NK-92 (cell line): ENCODE measurements around the gene RASGEF1C.

Source experiments
- DNase-seq: peaks from one replicate; lab custom pipeline; 2025; ENCODE audit not compliant: unreplicated experiment; lab: John Stamatoyannopoulos, UW

Gene RASGEF1C

DNA sequence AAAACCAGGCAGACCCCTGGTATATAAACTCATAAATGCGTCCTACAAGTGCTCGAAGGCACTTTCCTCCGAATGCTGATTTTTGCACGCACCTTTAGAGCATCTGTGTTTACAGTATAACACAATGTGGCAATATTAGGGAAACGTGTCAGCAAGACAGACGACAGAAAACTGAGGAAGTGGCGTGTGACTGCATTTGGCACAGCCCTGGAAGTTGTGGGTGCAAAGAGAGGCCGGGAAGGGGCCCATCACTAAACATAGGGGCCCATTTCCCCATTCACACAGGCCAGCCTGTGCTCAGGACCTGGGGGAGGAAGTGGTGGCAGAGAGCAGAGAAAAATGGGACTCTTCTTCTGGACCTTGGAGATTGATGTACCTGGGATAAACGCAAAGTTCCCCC lies 48.2 kb downstream of the RASGEF1C start:
- no peak for DNase-seq

DNA sequence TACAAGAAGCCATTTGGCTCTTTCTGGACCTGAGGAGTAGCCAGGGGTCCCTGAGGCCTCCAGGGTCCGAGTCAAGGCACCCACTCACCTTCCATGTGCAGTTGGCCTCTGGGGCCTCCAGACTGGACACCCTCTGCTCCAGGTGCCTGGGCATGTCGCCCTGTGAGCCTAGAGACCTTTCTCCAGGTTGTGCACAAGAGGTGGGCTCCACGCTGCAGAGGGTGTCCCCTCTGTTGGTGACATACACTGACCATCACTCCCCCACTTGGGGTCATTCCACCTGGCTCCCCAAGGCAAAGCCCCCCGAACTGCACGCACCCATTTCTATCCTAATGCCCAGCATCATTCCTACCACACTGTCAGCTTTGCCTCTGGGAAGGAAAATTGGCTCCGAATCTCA lies 48.8 kb downstream of the RASGEF1C start:
- no peak for DNase-seq

DNA sequence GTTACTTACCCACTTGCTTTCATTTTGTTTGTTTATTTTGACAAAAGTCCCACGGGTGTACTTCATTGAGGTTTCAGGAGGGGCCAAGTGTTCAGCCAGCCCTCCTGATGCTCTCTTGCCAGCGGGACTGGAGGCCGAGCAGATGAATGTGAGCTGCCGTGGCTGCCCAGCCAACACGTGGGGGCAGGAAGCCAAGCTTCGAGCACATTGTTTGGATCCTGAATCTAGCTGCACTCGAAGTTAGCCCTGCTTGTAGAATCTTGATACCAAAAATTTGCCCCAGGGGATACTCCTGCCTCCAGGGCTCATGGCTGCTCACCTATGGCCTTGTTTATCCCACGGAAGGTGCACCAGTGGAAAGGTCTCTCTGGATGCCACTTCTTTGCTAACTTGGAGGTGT lies 49.3 kb downstream of the RASGEF1C start:
- DNase-seq = no peak

DNA sequence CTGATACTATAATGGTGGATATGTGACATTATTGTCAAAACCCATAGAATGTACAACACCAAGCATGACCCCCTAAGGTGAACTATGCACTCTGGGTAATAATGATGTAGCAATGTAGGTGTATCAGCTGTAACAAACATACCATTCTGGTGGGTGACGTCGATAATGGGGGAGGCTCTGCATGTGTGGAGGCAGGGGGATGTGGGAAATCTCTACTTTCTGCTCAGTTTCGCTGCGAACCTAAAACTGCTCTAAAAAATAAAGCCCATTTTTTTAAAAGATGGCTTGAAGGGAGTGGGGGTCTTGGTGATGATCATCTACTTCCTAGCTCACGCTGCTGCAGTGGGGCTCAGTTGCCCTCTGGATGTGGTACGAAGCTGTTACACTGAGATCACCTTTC lies 51.1 kb downstream of the RASGEF1C start:
- no peak for DNase-seq

DNA sequence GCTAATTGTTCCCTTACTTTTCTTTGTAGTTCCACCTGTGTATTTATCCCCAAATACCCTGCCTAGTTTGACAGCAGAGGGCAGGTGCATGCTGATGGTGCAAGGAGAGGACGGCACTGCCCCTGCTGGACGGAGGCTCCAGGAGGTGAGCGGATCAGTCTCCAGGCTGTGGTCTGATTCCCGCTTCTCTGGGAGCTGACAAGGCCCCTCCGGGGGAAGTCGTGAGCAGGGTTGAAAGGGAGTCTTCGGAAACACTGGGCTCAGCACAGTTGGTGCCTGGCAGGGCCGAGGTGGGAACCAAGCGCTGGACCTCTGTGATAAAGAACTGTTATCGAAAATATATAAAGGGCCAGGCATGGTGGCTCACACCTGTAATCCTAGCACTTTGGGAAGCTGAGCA lies 52.9 kb downstream of the RASGEF1C start:
- no peak for DNase-seq

DNA sequence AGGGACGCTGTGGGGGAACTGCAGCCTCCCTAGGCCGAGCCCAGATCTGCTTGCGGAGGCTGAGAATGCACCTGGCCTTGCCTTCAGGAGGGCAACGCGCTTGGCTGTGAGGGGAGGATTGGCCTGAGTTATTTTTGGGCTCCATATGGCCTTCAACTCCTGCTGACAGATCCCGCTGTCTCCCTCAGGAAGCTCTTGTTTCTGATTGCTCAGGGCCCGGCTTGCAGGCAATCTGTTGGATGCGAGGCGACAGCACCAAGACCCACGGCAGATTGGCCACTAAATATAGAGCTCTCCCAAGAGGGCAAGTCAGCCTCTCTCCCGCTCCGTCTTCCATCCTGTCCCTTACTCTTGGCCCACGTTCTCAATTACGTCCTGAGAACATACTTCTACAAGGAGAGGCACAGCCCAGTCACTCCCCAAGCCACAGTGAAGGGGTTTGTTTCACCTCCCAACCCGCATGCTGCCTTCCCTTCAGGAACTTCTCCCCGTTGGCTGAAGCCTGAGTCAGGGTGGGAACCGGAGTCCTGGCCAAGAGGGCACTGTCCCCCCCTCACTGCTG lies 53.6 kb downstream of the RASGEF1C start:
- DNase-seq = no peak

DNA sequence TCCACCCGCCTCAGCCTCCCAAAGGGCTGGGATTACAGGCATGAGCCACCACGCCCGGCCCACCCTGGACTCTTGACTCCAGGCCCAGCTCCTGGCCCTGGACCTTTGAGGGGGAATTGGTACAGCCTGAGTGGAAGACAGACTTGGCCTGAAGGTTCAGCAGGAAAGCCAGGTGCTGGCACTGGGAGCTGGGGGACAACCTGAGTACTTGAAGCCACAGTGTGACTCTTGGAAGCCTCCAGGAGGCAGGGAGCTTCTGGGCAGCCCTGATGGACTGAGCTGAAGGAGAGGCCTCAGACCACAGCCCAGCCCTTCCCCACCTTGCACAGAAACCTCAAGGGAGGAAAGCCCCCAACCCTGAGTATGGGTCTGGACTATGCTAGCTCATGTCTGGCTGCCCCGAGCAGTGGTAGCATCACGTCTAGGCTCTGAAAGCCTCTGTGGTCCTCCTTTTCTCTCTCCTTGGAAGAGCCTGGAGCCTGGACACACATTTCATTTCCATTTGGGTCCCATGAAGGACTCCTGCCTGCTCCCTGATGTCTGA lies 54.1 kb downstream of the RASGEF1C start:
- no peak for DNase-seq

DNA sequence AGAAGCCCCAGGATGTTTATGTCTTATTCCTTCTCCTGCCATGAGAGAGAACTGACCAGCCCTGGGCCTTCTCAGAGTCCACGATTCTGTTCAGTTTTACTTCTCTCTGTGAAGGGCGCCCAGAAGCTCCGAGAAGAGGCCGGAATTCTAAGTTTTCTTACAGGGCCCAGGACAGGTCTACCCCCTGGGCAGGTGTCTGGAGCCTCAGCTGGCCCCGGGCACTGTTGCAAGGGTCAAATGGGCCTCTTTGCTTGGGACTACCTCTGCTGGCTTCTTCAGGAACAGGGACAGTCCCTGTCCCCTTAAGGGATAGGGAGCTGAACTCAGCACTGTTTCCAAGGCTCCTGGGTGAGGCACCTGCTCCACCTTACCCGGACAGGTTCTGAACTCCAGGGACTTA lies 55.0 kb downstream of the RASGEF1C start:
- no peak for DNase-seq

DNA sequence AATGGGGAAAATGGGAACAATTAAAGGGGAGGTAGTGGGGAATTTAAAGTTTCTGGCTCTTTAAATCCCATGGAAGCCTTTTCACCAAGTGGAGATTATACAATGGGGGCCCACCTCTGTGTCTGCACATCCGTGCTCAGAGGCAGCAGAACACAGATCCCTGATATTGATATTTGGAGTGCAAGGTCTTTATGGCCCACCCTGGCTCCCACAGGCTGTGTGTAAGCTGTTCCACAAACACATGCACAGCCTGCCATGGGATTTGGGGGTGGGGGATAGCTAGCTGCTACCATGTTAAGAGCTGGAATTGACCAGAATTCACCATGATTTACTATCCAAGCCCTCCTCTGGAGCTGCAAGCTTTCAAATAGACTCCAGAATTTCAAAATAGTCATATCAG lies 55.9 kb downstream of the RASGEF1C start:
- no peak for DNase-seq

DNA sequence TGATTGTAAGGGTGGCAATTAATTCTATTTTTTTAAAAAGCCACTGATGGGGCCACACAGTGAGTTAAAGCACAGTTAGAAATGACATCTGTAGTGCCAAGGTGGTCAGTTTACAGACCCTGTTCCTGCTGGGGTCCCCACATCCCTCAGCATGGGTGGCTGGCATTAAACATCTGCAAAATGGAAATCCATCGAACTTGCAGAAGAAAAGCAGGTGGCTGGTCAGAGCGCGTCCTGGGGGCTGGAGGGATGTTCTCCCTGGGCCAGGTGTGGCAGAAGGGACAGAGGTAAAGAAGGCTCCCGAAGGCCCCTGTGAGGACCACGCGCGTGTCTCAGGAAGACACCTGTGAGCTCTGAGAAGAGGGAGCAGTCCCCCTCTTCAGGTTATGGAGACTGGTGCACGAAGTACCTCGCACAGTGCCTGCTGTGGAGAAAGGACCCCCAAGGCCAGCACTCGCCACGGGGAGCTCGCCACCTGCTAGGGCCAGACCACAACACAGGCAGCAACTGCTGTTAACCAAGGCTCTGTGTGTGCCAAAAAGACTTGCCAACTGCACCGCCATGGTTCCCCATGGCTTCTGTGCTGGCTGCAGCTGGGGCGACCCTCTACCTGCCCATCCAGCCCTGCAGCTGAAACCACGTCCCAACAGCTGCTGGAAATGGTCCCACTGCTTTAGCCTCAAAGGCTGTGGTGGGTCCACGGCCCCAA lies 65.2 kb downstream of the RASGEF1C start:
- no peak for DNase-seq

DNA sequence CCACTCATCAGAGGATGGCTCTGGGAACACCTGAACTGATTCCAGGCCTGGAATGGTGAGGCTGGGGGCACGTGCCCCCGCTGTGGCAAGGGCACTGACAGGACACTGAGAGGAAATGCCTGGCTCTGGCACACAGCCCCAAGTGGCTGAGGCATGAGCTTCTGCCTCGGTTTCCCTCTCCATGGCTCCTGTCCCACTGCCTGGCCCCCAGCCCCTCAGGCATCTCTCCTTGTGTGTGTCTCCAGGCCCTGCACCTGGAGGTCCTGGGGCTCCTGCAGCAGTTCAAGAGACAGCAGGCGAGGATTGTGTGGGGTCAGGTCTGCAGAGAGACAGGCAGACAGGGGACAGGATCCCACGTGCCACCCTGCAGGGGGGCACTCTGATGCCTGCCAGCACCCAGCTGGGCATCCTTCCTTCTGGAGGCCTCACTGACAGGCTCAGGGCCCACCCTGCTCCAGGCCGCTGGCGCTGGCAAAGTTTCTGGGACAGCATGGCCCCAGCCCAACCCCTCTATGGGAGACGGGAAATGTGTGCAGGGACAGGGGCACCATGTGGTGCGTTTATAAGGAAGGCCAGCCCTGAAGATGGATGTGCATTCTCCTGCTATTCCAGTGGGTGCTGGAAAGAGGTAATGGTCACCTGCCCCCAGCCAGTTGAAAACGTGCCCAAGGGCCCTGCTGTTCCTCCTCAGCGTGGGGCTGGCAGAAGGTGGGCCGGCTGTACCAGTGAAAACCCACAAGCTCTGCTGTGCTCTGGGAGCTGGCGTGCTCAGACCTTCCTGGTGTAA lies 66.0 kb downstream of the RASGEF1C start:
- no peak for DNase-seq

DNA sequence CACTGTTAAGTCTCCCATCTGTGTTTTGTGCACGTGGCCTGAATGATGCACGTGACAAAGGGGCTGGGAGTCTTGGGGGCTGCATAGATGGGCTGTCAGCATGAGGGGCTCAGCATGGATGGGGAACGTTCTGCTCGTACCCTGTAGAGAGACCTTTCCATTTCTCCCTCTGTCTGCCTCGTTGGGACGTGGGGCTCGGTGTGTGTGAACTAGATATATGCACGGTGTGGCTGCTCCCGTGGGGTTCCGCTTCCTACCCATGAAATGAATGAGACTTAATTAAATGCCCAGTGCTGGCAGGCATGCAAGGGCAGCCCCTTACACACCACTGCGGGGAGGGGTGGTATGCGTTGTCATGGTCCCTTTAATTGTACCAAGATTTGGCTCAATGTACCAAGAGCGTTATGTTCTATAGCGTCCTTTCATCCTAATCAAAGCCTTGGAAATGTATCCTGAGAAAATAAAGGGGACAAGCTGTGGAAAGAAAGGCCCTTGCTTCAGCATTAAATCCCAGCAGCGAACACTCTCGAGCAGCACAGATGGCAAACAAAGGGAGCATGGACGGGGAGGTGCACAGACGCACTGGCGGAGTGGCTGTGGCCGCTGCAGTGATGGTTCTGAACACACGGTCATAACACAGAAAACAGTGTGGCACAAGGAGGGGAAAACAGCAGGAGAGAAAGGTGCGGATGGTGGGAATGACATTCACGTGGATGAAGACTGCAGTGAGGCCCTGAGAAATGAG lies 66.8 kb downstream of the RASGEF1C start:
- no peak for DNase-seq

DNA sequence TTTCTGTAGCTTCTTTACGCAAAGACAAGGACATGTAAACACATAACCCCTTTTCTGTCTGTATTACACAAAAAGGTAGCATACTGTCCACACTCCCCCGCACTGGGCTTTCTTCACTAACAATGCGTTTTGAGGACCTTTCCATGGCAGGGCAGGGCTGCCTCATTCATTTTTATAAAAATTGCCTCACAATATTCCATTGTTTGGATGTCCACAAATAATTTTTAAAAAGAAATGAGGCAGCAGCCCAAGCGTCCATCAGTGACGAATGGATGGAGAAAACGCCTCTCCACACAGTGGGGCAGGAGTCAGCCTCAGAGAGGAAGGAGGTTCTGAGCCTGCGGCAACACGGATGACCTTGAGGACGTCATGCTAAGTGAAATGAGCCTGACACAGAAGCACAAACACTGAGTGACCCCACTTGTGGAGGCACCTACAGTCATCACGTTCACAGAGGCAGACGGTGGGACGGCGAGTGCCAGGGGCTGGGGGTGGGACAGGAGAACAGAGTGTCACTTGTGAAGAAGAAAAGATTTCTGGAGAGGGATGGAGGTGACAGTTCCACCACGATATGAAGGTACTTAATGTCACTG lies 67.8 kb downstream of the RASGEF1C start:
- no peak for DNase-seq

DNA sequence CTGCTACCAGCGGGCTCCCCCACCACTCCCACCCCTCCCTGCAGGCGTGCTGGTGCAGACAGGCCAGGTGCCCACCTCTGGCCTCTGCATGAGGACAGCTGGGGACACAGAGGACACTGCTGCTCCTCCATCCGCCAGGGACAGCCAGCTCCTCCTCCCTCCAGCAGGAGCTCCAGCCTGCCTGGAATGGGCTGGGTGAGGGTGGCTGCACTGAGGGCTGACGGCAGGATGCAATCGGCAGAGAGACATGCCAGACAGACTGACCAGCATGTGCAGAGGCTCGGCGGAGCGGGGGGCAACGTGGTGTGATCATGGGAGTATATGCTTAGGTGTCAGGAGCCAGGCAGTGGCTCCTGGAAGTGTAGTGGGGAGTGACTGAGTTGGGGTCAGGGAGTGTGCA lies 68.4 kb downstream of the RASGEF1C start:
- no peak for DNase-seq

DNA sequence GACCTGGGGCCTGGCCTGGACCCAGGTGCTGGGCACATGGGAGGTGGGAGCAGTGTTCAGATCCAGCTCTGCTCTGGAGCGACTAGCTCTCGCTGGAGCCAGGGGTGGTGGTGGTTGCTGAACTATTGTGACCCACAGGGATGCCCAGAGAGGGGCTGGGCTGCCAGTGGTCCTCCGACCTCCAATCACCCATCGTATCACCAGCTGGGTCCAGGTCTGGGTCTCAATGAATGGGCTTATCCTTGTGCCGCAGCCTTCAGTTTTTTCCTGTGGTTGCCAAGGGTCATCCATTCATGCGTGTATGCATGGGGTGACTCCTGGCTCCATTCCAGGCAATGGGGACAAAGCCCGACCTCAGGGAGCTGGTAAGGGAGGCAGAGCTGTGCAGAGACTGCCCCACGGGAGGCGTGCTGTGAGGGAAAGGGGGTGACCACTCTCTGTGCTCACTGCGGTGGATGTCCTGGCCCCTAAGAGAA lies 68.9 kb downstream of the RASGEF1C start:
- no peak for DNase-seq

DNA sequence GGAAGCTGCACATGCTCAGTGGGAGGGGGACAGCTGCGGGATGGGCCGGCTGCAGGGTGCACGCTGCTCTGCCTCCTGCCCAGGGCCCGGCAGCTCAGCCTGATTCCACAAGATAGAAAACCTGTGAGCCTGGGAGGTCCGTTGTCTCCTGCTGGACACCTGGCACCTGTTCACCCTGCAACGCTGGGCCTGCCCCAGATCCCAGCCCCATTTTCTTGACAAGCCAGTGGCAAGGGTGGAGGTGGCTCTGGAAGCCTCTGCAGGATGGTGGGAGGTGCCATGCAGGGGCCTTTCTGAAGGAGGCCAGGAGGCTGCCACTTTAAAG lies 69.3 kb downstream of the RASGEF1C start:
- DNase-seq = no peak

DNA sequence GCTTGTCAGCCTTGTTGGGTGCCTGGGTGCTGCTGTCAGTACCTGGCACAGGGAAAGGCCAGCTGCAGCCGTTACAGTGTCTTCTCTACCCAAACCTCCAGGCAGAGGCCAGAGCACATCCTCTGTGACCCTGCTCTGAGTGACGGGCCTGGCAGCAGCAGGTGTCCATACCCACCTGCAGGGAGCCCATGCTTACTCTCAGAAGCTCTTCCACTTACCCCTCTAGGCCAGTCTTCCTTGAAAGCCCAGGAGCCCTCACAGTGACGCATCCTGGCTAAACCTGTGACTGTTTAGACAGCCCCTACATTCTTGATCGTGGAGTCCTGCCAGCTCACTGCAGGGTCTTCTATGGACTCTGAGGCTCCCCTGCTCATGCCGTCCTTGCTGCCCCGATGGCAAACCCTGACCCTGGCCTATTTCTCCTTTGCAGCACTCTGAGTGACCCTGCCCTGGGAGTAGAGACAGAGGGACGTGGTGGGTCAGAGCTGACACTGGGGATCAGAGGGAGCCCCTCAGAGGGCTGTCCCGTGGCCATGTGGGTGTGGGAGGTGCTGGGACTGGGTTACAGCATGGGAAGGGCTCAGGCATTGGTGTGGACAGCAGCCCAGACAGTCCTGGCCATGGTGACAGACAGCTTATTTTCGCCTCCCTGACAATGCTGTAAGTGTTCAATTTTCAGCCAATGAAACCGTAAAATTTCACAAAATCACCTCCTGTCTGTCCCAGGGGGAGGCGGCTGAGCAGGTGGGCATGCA lies 69.9 kb downstream of the RASGEF1C start:
- DNase-seq = no peak

DNA sequence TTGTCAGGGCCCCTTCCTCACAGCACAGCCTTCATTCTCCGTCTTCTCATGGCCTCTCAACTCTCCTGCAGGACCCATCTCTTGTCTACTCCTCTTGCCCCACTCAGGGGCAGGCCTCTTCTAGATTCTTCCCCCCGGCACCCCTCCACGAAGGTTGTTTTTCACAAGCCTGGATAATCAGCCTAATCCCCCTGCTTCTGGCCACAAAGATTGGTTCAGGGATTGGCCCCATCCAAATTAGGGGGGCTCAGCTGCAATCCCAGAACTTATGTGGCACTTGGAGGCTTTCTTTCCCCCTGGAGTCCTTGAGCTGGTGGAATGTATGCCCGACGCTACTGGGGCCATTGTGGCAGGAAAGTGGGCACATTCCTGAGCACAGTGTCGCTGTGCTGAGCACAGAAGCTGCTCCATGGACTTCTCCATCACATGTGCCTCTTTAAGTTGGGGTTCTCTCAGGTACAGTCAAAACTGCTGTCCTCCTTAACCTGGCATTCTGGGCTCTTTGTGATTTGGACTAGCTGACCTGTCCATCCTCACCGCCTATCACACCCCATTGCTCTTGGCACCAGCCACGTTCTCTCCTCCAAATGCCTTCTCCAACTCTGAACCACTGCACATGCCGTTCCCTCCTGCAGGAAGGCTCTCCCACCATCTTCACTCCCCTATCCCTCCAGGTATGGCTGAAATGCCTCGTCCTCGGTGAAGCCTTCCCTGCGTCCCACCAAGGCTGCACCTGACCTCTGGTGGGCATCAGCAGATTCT lies 70.6 kb downstream of the RASGEF1C start:
- no peak for DNase-seq

DNA sequence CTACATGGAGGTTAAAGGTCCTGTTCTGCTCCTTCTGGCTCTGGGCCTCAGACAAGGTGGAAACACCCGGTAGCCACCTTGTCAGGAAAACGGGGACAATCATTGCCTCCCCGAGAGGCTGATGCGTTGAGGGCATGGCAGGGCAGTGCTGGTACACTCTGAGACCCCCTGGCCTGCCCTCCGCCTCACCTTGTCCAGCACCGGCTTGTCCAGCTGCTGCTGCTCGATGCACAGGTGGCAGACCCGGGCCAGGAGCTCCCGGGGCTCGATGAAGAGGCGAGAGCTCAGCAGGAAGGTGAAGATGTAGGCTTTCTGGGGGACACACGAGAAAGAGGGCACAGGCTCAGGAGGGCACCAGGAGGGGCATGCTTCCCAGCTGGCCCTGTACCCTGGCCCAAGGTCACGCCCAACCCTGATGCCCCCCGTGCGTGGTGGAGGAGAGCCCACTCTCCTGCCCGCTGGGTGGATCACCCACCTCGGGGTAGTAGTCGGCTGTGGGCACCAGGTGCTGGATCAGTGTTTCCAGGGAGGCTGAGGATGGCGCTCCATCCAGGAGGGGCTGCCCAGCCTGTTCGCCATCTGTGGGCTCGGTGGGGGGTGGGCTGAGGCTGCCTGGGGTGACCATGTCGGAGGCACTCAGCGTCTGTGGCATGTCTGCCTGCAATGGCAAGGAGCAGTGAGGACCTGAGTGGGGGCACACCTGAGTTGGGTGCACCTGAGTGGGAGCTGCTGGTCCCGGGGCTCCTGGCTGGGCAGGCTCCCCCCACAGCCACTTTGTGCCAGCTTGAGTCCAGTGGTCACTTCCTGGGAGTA lies 71.4 kb downstream of the RASGEF1C start:
- DNase-seq = no peak
